ENCODE data around the gene MSRB3. TPM values are rescaled to one million over a fixed set of nuclear protein-coding genes. Genes with fewer than 3 reads are reported as not detected.

MSRB3 gene
- total and polyA plus RNA-seq, 2 experiments from 2014 or later: 0.95 to 1.7 TPM

DNA sequence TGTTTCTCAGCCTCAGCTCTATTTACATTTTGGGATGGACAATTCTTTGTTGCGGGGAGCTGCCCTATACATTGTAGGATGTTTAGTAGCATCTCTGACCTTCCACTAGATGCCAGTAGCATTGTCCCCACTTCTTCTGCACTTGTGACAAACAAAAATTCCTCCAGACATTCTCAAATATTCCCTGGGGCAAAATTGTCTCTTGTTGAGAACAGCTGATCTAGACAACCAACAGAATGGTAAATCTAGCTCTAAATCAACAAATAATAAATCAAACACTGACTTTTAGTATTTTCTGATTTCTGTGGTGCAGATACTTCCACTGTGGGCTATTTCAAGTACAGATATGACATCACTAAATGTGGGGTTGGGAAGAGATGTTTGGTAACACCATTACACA, 60.7 kb downstream of the MSRB3 start:
- Mint-ChIP-seq H3K4me1 (peaks cover 8% of the 10 kb centered on the region; the same call in 2 of the 3 replicates), H3K27ac (no peak overlapping the region), H3K36me3 (ENCODE audit: low read depth) (no peaks in the 10 kb centered on the region), H3K9me3 (no peaks in the 10 kb centered on the region), H3K27me3 (ENCODE audit: insufficient read depth, low read depth, poor library complexity) (no peaks in the 10 kb centered on the region), H3K4me3 (no peak overlapping the region)
- Histone ChIP-seq H3K27me3 (ENCODE audit: insufficient read depth) (no peaks in the 10 kb centered on the region), H4K20me1 (replicated peaks; ENCODE audit: insufficient read depth) (no peaks in the 10 kb centered on the region), H3K4me1 (ENCODE audit: insufficient read depth) (peaks cover 9% of the 10 kb centered on the region; the same call in 1 of the 2 replicates), H3K36me3 (ENCODE audit: insufficient read depth) (no peaks in the 10 kb centered on the region), H3K4me2 (no peak overlapping the region), H3F3A (replicated peaks; ENCODE audit: low read depth) (no peaks in the 10 kb centered on the region), H3K9me2 (ENCODE audit: insufficient read depth) (no peaks in the 10 kb centered on the region), H3K79me2 (replicated peaks; ENCODE audit: insufficient read depth) (no peaks in the 10 kb centered on the region), H3K4me3 (no peak overlapping the region), H2AFZ (no peak overlapping the region), H3K27ac (ENCODE audit: low read depth) (no peak overlapping the region)
- TF ChIP-seq EZH2phosphoT487 (IDR thresholded peaks at IDR 0.05; ENCODE audit: unreplicated experiment): no peak
- TF ChIP-seq NANOG (IDR thresholded peaks at IDR 0.05; ENCODE audit: borderline replicate concordance): no peak
- no peak for TF ChIP-seq EZH2 (IDR thresholded peaks at IDR 0.05; ENCODE audit: low read depth, unreplicated experiment)
- TF ChIP-seq, protein P1, sequence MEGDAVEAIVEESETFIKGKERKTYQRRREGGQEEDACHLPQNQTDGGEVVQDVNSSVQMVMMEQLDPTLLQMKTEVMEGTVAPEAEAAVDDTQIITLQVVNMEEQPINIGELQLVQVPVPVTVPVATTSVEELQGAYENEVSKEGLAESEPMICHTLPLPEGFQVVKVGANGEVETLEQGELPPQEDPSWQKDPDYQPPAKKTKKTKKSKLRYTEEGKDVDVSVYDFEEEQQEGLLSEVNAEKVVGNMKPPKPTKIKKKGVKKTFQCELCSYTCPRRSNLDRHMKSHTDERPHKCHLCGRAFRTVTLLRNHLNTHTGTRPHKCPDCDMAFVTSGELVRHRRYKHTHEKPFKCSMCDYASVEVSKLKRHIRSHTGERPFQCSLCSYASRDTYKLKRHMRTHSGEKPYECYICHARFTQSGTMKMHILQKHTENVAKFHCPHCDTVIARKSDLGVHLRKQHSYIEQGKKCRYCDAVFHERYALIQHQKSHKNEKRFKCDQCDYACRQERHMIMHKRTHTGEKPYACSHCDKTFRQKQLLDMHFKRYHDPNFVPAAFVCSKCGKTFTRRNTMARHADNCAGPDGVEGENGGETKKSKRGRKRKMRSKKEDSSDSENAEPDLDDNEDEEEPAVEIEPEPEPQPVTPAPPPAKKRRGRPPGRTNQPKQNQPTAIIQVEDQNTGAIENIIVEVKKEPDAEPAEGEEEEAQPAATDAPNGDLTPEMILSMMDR (conservative IDR thresholded peaks at IDR 0.05; ENCODE audit: low read depth in 2 of 2): 0 out of 4 replicates have a peak, but pooled peaks of 1 of the 2 experiments have one; percentile 3
- TF ChIP-seq, protein P2, sequence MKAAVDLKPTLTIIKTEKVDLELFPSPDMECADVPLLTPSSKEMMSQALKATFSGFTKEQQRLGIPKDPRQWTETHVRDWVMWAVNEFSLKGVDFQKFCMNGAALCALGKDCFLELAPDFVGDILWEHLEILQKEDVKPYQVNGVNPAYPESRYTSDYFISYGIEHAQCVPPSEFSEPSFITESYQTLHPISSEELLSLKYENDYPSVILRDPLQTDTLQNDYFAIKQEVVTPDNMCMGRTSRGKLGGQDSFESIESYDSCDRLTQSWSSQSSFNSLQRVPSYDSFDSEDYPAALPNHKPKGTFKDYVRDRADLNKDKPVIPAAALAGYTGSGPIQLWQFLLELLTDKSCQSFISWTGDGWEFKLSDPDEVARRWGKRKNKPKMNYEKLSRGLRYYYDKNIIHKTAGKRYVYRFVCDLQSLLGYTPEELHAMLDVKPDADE (IDR thresholded peaks at IDR 0.05): no peak
- TF ChIP-seq JUNB (IDR thresholded peaks at IDR 0.05; ENCODE audit: unreplicated experiment): no peak
- no peak for TF ChIP-seq ZNF114 (CRISPR knock-in tag; IDR thresholded peaks at IDR 0.05)
- ATAC-seq: no peak
- DNase-seq (ENCODE audit: low spot score): no peak

DNA sequence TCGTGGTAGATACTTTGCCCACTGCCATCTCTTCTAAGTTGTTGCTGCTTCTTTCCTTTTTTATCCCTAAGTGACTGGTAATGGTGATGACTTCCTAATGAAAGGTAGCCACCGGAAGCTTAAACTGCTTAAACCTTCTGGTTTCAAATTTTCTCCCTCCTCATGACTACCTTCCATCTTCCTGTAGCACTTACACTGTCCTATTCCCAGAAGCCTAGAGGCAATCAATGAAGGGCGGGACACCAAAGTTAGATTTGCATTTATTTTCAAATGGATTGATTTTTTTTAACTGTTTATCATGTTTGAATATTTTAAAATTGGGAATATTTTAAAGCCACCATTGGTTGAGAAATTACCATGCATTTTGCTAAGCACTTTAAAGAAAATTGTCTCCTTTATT, 64.7 kb downstream of the MSRB3 start:
- Histone ChIP-seq H3K9me2 (ENCODE audit: insufficient read depth) (no peaks in the 10 kb centered on the region), H3K4me1 (ENCODE audit: insufficient read depth) (no peaks in the 10 kb centered on the region), H4K20me1 (replicated peaks; ENCODE audit: insufficient read depth) (no peaks in the 10 kb centered on the region), H3K4me3 (no peak overlapping the region), H3K36me3 (ENCODE audit: insufficient read depth) (no peaks in the 10 kb centered on the region), H2AFZ (no peak overlapping the region), H3K27me3 (ENCODE audit: insufficient read depth) (no peaks in the 10 kb centered on the region), H3K79me2 (replicated peaks; ENCODE audit: insufficient read depth) (no peaks in the 10 kb centered on the region), H3F3A (replicated peaks; ENCODE audit: low read depth) (no peaks in the 10 kb centered on the region), H3K27ac (ENCODE audit: low read depth) (no peak overlapping the region), H3K4me2 (no peak overlapping the region)
- H3K27ac Mint-ChIP-seq: no peak overlapping the region
- DNase-seq (ENCODE audit: low spot score): no peak
- H3K36me3 Mint-ChIP-seq (ENCODE audit: low read depth): no peaks in the 10 kb centered on the region
- no peak for TF ChIP-seq ZNF331 (CRISPR knock-in tag; IDR thresholded peaks at IDR 0.05; ENCODE audit: low read depth)
- TF ChIP-seq, protein P2 (IDR thresholded peaks at IDR 0.05): no peak
- no peak for ATAC-seq
- no peaks in the 10 kb centered on the region for H3K4me1 Mint-ChIP-seq
- H3K9me3 Mint-ChIP-seq: no peaks in the 10 kb centered on the region
- H3K27me3 Mint-ChIP-seq (ENCODE audit: insufficient read depth, low read depth, poor library complexity): no peaks in the 10 kb centered on the region
- H3K4me3 Mint-ChIP-seq: no peak overlapping the region
